GM23338 (cell line): Measurements from ENCODE around the gene OAS3. TPM values are rescaled to one million over a fixed set of nuclear protein-coding genes. Genes with fewer than 3 reads are reported as not detected.

Experiments used
- ATAC-seq: fragments of 200-7000 bp; cut with Tn5 transposase; 3 replicates; pipeline ENCODE4 v1.9.1; 2020
- DNase-seq: peaks from one replicate; pipeline ENCODE4 v3.0.0-alpha.2; 2015; ENCODE audit warnings: low spot score
- H2AFZ ChIP-seq: fragments of 200-600 bp; sonication (generic); 2 replicates; pipeline ENCODE4 v1.8.0; 2016; ENCODE audit warnings: antibody characterized with exemption, mild to moderate bottlenecking, moderate library complexity
- H3F3A ChIP-seq: fragments of 200-600 bp; sonication (generic); replicated peaks from 2 replicates; pipeline ENCODE4 v1.8.0; 2017; ENCODE audit warnings: antibody characterized with exemption, mixed run types, low read depth
- H3K27ac ChIP-seq: fragments of 200-600 bp; sonication (generic); 2 replicates; pipeline ENCODE4 v1.6.1; 2016; ENCODE audit warnings: low read depth
- H3K27me3 ChIP-seq: fragments of 200-600 bp; sonication (generic); 2 replicates; pipeline ENCODE4 v1.8.0; 2016; ENCODE audit warnings: mild to moderate bottlenecking, mixed run types, moderate library complexity; ENCODE audit not compliant: insufficient read depth
- H3K36me3 ChIP-seq: fragments of 200-600 bp; sonication (generic); 2 replicates; pipeline ENCODE4 v1.8.0; 2016; ENCODE audit warnings: mild to moderate bottlenecking; ENCODE audit not compliant: insufficient read depth
- H3K4me1 ChIP-seq: fragments of 200-600 bp; sonication (generic); 2 replicates; pipeline ENCODE4 v1.8.0; 2016; ENCODE audit warnings: mild to moderate bottlenecking, moderate library complexity; ENCODE audit not compliant: insufficient read depth
- H3K4me2 ChIP-seq: fragments of 200-600 bp; sonication (generic); 2 replicates; pipeline ENCODE4 v1.7.1; 2017; ENCODE audit warnings: mixed run types
- H3K4me3 ChIP-seq: fragments of 200-600 bp; sonication (generic); 2 replicates; pipeline ENCODE4 v1.6.1; 2016; ENCODE audit warnings: mixed run types
- H3K79me2 ChIP-seq: fragments of 200-600 bp; sonication (generic); replicated peaks from 2 replicates; pipeline ENCODE4 v1.8.0; 2017; ENCODE audit warnings: mild to moderate bottlenecking; ENCODE audit not compliant: insufficient read depth
- H3K9me2 ChIP-seq: fragments of 200-600 bp; sonication (generic); 2 replicates; pipeline ENCODE4 v1.8.0; 2017; ENCODE audit not compliant: insufficient read depth
- H4K20me1 ChIP-seq: fragments of 200-600 bp; sonication (generic); replicated peaks from 2 replicates; pipeline ENCODE4 v1.8.0; 2017; ENCODE audit warnings: mild to moderate bottlenecking; ENCODE audit not compliant: insufficient read depth
- H3K27ac Mint-ChIP-seq: 2 replicates; pipeline ENCODE4 v1.8.0; 2020; ENCODE audit warnings: inconsistent platforms, mild to moderate bottlenecking, moderate library complexity, mixed read lengths
- H3K27me3 Mint-ChIP-seq: 3 replicates; pipeline ENCODE4 v1.8.0; 2022; ENCODE audit warnings: low read depth, mild to moderate bottlenecking, moderate library complexity, mixed read lengths, inconsistent platforms; ENCODE audit not compliant: insufficient read depth, poor library complexity
- H3K36me3 Mint-ChIP-seq: 3 replicates; pipeline ENCODE4 v1.8.0; 2021; ENCODE audit warnings: low read depth, mild to moderate bottlenecking, inconsistent platforms, moderate library complexity, mixed read lengths
- H3K4me1 Mint-ChIP-seq: 3 replicates; pipeline ENCODE4 v1.8.0; 2020; ENCODE audit warnings: mild to moderate bottlenecking, inconsistent platforms, mixed read lengths
- H3K4me3 Mint-ChIP-seq: 3 replicates; pipeline ENCODE4 v1.8.0; 2021; ENCODE audit warnings: moderate library complexity, mild to moderate bottlenecking, inconsistent platforms, mixed read lengths
- H3K9me3 Mint-ChIP-seq: 3 replicates; pipeline ENCODE4 v1.8.0; 2020; ENCODE audit warnings: moderate library complexity, mild to moderate bottlenecking, inconsistent platforms, mixed read lengths
- NANOG ChIP-seq: IDR thresholded peaks from 2 replicates; pipeline ENCODE4 v1.6.1; 2016; ENCODE audit warnings: antibody characterized with exemption, borderline replicate concordance
- REST ChIP-seq: IDR thresholded peaks from one replicate; pipeline ENCODE4 v1.6.1; 2018; ENCODE audit warnings: antibody characterized with exemption; ENCODE audit not compliant: unreplicated experiment
- ZNF331 ChIP-seq: fragments of 250-450 bp; sonication (Bioruptor Pico); IDR thresholded peaks from 2 replicates; pipeline ENCODE4 v1.5.0; 2020; ENCODE audit warnings: low read depth, mild to moderate bottlenecking, moderate library complexity
- ZNF462 ChIP-seq: fragments of 250-450 bp; sonication (Bioruptor Pico); IDR thresholded peaks from 2 replicates; pipeline ENCODE4 v1.5.0; 2020; ENCODE audit warnings: mild to moderate bottlenecking, moderate library complexity
- polyA plus RNA-seq: library from polyadenylated mRNA; unstranded; fragments of >200 nt; fragmentation: Nextera tagmentation; extraction: Ambion mirVana; gene quantifications from 2 replicates; pipeline ENCODE4 v1.2.1, GENCODE V29; 2016
- total RNA-seq: library from RNA; depleted of rRNA; stranded (reverse); fragments of >200 nt; shearing (Covaris generic); gene quantifications from 2 replicates; pipeline ENCODE4 v1.2.3, GENCODE V29; 2014

OAS3 gene
- total and polyA plus RNA-seq, 2 experiments from 2014 or later: 0.27 to 1.4 TPM

GRCh38 chr12:113006206-113006605, 67.9 kb downstream of the OAS3 start (continued):
- no peak for TF ChIP-seq ZNF462 (CRISPR knock-in tag)

GRCh38 chr12:113006641-113007040, 68.4 kb downstream of the OAS3 start:
- no peak overlapping the region for H3K4me3 Mint-ChIP-seq
- no peak overlapping the region for H3K27ac ChIP-seq

More at GRCh38 chr12:113006641-113007040, 68.4 kb downstream of the OAS3 start:
- TF ChIP-seq ZNF331 (CRISPR knock-in tag) (no peak), NANOG (no peak), REST (no peak), ZNF462 (CRISPR knock-in tag) (no peak)
- Histone ChIP-seq H3K9me2 (no peaks in the 10 kb centered on the region), H3K4me2 (no peak overlapping the region), H3K4me1 (no peaks in the 10 kb centered on the region), H3K36me3 (no peaks in the 10 kb centered on the region; the same call in 1 of the 2 replicates), H3F3A (no peaks in the 10 kb centered on the region), H3K4me3 (no peak overlapping the region), H3K27me3 (no peaks in the 10 kb centered on the region), H4K20me1 (no peaks in the 10 kb centered on the region), H3K79me2 (no peaks in the 10 kb centered on the region), H2AFZ (no peak overlapping the region)
- Mint-ChIP-seq H3K4me1 (no peaks in the 10 kb centered on the region), H3K27me3 (peaks cover 10% of the 10 kb centered on the region), H3K9me3 (peaks cover 4% of the 10 kb centered on the region), H3K27ac (no peak overlapping the region), H3K36me3 (no peaks in the 10 kb centered on the region)
- DNase-seq (no peak), ATAC-seq (no peak)
